Stimulated activated CD4-positive, alpha-beta T cell treated with anti-CD3 and anti-CD28 coated beads, TNF-alpha, amount 100 ng/mL, for 48 hours (primary cell): ENCODE results near the gene ARID3C.

Source experiments
- DNase-seq, 3 donors: peaks; one replicate each; pipeline ENCODE4 v3.0.0-alpha.2; 2020; ENCODE audit warnings: low read depth in 3 of 3

ARID3C gene

GRCh38 chr9:34577400-34578240 is 51.2 kb downstream of the ARID3C start:
- DNase-seq: no peak

GRCh38 chr9:34576597-34577399 is 52.1 kb downstream of the ARID3C start:
- no peak for DNase-seq

- DNase-seq: no peak
Measured at GRCh38 chr9:34575862-34576596, 52.8 kb downstream of the ARID3C start.

GRCh38 chr9:34575241-34575640 is 53.6 kb downstream of the ARID3C start:
- no peak for DNase-seq

GRCh38 chr9:34574571-34574970 is 54.3 kb downstream of the ARID3C start:
- DNase-seq: no peak

GRCh38 chr9:34573599-34574325 is 55.1 kb downstream of the ARID3C start:
- DNase-seq: no peak

- DNase-seq: no peak
Measured at GRCh38 chr9:34572628-34573027, 56.2 kb downstream of the ARID3C start.

GRCh38 chr9:34572092-34572491 is 56.8 kb downstream of the ARID3C start:
- DNase-seq: no peak

- no peak for DNase-seq
Measured at GRCh38 chr9:34571481-34571810, 57.4 kb downstream of the ARID3C start.
